Small intestine (tissue), 7 donors: ENCODE results near the gene ADCY6. TPM values are rescaled to one million over a fixed set of nuclear protein-coding genes. Genes with fewer than 3 reads are reported as not detected.

Experiments
- DNase-seq, 2 donors: peaks; one replicate each; pipeline versions ENCODE4 v3.0.0 to v3.0.0-alpha.2; 2013
- FAIRE-seq: peaks from 2 replicates; lab custom pipeline; 2012; peaks lifted over from hg19 to GRCh38; lab: Jason Lieb, UNC
- H3K27ac ChIP-seq, 3 donors: one replicate each; pipeline ENCODE4 v1.5.1; 2013; ENCODE audit warnings: low read length in 2 of 3, mild to moderate bottlenecking in 2 of 3, control low read depth in 1 of 3, inconsistent platforms in 1 of 3, low read depth in 1 of 3, moderate library complexity in 1 of 3
- H3K27me3 ChIP-seq, 3 donors: one replicate each; pipeline ENCODE4 v1.6.1; 2013; ENCODE audit warnings: low read length in 3 of 3, inconsistent platforms in 1 of 3; ENCODE audit not compliant: control insufficient read depth in 3 of 3, insufficient read depth in 3 of 3
- H3K36me3 ChIP-seq, 3 donors: one replicate each; pipeline ENCODE4 v1.6.1; 2013; ENCODE audit warnings: low read length in 3 of 3, inconsistent platforms in 1 of 3, low read depth in 1 of 3, mild to moderate bottlenecking in 1 of 3, moderate library complexity in 1 of 3; ENCODE audit not compliant: control insufficient read depth in 3 of 3, insufficient read depth in 2 of 3
- H3K4me1 ChIP-seq, 3 donors: one replicate each; pipeline ENCODE4 v1.6.1; 2013; ENCODE audit warnings: low read length in 2 of 3, inconsistent platforms in 1 of 3, low read depth in 1 of 3, mild to moderate bottlenecking in 1 of 3, moderate library complexity in 1 of 3; ENCODE audit not compliant: control insufficient read depth in 3 of 3, insufficient read depth in 2 of 3
- H3K4me3 ChIP-seq, 3 donors: one replicate each; pipeline ENCODE4 v1.5.1; 2013; ENCODE audit warnings: low read length in 3 of 3, control low read depth in 1 of 3, inconsistent platforms in 1 of 3, low read depth in 1 of 3, mild to moderate bottlenecking in 1 of 3, moderate library complexity in 1 of 3
- H3K9me3 ChIP-seq, 2 donors: one replicate each; pipeline ENCODE4 v1.6.1; 2013; ENCODE audit warnings: low read depth in 1 of 2, low read length in 1 of 2; ENCODE audit not compliant: control insufficient read depth in 2 of 2, insufficient read depth in 1 of 2
- WGBS, 3 donors: extraction: QIAGEN DNeasy Blood & Tissue Kit; methylation state at CpG; one replicate each; pipeline ENCODE4 v1.1.7; 2013; 5-methylcytosine and 5-hydroxymethylcytosine counted together
- polyA plus RNA-seq, 4 donors: library from polyadenylated mRNA; stranded (reverse) in 3 of 4; unstranded in 1 of 4; fragments of 200-250 nt in 3 of 4; fragments of 120-200 nt in 1 of 4; gene quantifications; one replicate each; pipeline versions ENCODE4 v1.2.1 to v1.2.3, GENCODE V29; 2013
- donor health status: healthy with polysubstance abuse.
- donor health status: control.
- donor health status: control.
- donor health status: Bipolar disorder and iron deficiency.
- donor health status: healthy.

ADCY6 gene
- polyA plus RNA-seq, 4 donors: 14.1 to 56.6 (median 23.9) TPM

GRCh38 chr12:48767521-48767920 lies 21.4 kb downstream of the ADCY6 start:
- 86 to 89% (median 89%) methylated on average over 6 of the region's 6 CpGs for WGBS, 3 donors
- FAIRE-seq: no peak

GRCh38 chr12:48767047-48767446 lies 21.8 kb downstream of the ADCY6 start:
- WGBS, 3 donors: 69 to 88% (median 81%) methylated on average over 4 of the region's 4 CpGs
- Histone ChIP-seq H3K27ac (no peak overlapping the region), H3K9me3 (no peaks in the 10 kb centered on the region), H3K27me3 (no peaks in the 10 kb centered on the region), H3K36me3 (peaks cover 6 to 63% (median 15%) of the 10 kb centered on the region in 3 donors), H3K4me1 (no peaks in the 10 kb centered on the region), H3K4me3 (no peak overlapping the region)
- no peak for DNase-seq
- FAIRE-seq: no peak

More at GRCh38 chr12:48767521-48767920, 21.4 kb downstream of the ADCY6 start:
- Histone ChIP-seq H3K4me1 (no peaks in the 10 kb centered on the region), H3K9me3 (no peaks in the 10 kb centered on the region), H3K27me3 (no peaks in the 10 kb centered on the region), H3K4me3 (no peak overlapping the region), H3K36me3 (peaks cover 6 to 67% (median 16%) of the 10 kb centered on the region in 3 donors), H3K27ac (no peak overlapping the region)
- no peak for DNase-seq

- DNase-seq (no peak), FAIRE-seq (no peak)
- no peak overlapping the region for H3K27ac ChIP-seq
- H3K9me3 ChIP-seq: no peaks in the 10 kb centered on the region
- no peaks in the 10 kb centered on the region for H3K4me1 ChIP-seq
- no peak overlapping the region for H3K4me3 ChIP-seq
- 60 to 77% (median 62%) methylated on average over 5 of the region's 5 CpGs for WGBS, 3 donors
- peaks cover 6 to 51% (median 7%) of the 10 kb centered on the region in 3 donors for H3K36me3 ChIP-seq
- H3K27me3 ChIP-seq: no peaks in the 10 kb centered on the region
Measured at GRCh38 chr12:48765753-48766162, 23.1 kb downstream of the ADCY6 start.

GRCh38 chr12:48764521-48764920 lies 24.4 kb downstream of the ADCY6 start:
- no peak for FAIRE-seq
- peaks cover 4 to 44% (median 7%) of the 10 kb centered on the region in 3 donors for H3K36me3 ChIP-seq
- no peak overlapping the region for H3K4me3 ChIP-seq
- H3K27ac ChIP-seq: no peak overlapping the region
- DNase-seq: peak in 1 of 2 donors; percentile 48
- H3K9me3 ChIP-seq: no peaks in the 10 kb centered on the region
- H3K27me3 ChIP-seq: no peaks in the 10 kb centered on the region
- H3K4me1 ChIP-seq: no peaks in the 10 kb centered on the region
- WGBS, 3 donors: 46 to 56% (median 53%) methylated on average over 2 of the region's 2 CpGs

- Histone ChIP-seq H3K27ac (no peak overlapping the region), H3K4me1 (peaks cover 0 to 6% (median 0%) of the 10 kb centered on the region in 3 donors), H3K27me3 (no peaks in the 10 kb centered on the region), H3K4me3 (no peak overlapping the region), H3K36me3 (no peaks in the 10 kb centered on the region), H3K9me3 (no peaks in the 10 kb centered on the region)
- DNase-seq (peak; percentile 16 to 24), FAIRE-seq (no peak)
Measured at GRCh38 chr12:48758737-48759136, 30.2 kb downstream of the ADCY6 start.

- no peaks in the 10 kb centered on the region for H3K27me3 ChIP-seq
Measured at GRCh38 chr12:48758186-48758585, 30.7 kb downstream of the ADCY6 start.

GRCh38 chr12:48750769-48751356 lies 38.0 kb downstream of the ADCY6 start:
- Histone ChIP-seq H3K4me3 (no peak overlapping the region), H3K36me3 (no peaks in the 10 kb centered on the region), H3K27ac (no peak overlapping the region), H3K27me3 (no peaks in the 10 kb centered on the region), H3K4me1 (peaks cover 0 to 5% (median 0%) of the 10 kb centered on the region in 3 donors), H3K9me3 (no peaks in the 10 kb centered on the region)
- DNase-seq (no peak), FAIRE-seq (no peak)
- WGBS, 3 donors: 15 to 38% (median 30%) methylated on average over 2 of the region's 2 CpGs

More at GRCh38 chr12:48758186-48758585, 30.7 kb downstream of the ADCY6 start:
- no peaks in the 10 kb centered on the region for H3K36me3 ChIP-seq
- 70 to 79% (median 71%) methylated on average over 4 of the region's 4 CpGs for WGBS, 3 donors
- no peaks in the 10 kb centered on the region for H3K9me3 ChIP-seq
- no peak overlapping the region for H3K27ac ChIP-seq
- DNase-seq: no peak
- no peak overlapping the region for H3K4me3 ChIP-seq
- peaks cover 0 to 7% (median 0%) of the 10 kb centered on the region in 3 donors for H3K4me1 ChIP-seq
- FAIRE-seq: no peak

- H3K27me3 ChIP-seq: no peaks in the 10 kb centered on the region
- H3K9me3 ChIP-seq: no peaks in the 10 kb centered on the region
- H3K27ac ChIP-seq: no peak overlapping the region
- H3K36me3 ChIP-seq: no peaks in the 10 kb centered on the region
- FAIRE-seq: no peak
- H3K4me1 ChIP-seq: peaks cover 0 to 5% (median 0%) of the 10 kb centered on the region in 3 donors
- WGBS, 3 donors: 95 to 100% (median 98%) methylated on average over 1 of the region's 1 CpG
- no peak for DNase-seq
- H3K4me3 ChIP-seq: no peak overlapping the region
Measured at GRCh38 chr12:48750215-48750614, 38.7 kb downstream of the ADCY6 start.
